ENCODE data around the gene ACSL1. TPM values are rescaled to one million over a fixed set of nuclear protein-coding genes. Genes with fewer than 3 reads are reported as not detected.

ACSL1 gene
- polyA plus RNA-seq, 4 donors: 9.9 to 85.0 (median 32.3) TPM

DNA sequence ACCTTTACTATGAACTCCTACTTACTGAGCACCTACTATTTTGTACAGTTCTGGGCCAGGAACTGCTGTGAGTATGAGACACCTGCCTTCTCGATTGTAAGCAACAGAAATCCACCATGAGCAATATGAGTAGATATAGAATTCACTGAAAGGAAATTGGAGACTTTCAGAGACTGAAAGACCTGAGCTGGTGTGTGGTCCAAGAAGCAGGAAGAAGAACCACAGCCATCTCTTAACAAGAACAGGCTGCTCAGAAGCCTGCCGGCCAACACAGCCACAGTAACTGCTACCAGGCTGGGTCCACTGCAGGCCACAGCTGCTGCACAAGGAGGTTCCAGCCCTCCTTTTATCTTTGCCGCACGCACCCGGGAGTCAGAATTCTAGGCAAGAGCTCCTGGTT is 10.8 kb upstream of the ACSL1 start:
- H3K27ac ChIP-seq (ENCODE audit: low read depth in 1 of 3, low read length in 2 of 3): no peak overlapping the region
- 87 to 89% (median 87%) methylated on average over 5 of the region's 5 CpGs for WGBS, 3 donors
- H3K27me3 ChIP-seq (ENCODE audit: control insufficient read depth in 3 of 3, insufficient read depth in 3 of 3, low read length in 3 of 3): peaks cover 0 to 12% (median 3%) of the 10 kb centered on the region in 3 donors
- no peak for FAIRE-seq
- H3K9me3 ChIP-seq (ENCODE audit: control insufficient read depth in 2 of 2, insufficient read depth in 1 of 2, low read depth in 1 of 2, low read length in 1 of 2): no peaks in the 10 kb centered on the region
- no peak overlapping the region for H3K4me3 ChIP-seq (ENCODE audit: low read depth in 1 of 3, low read length in 3 of 3)
- DNase-seq: no peak
- H3K4me1 ChIP-seq (ENCODE audit: control insufficient read depth in 3 of 3, insufficient read depth in 2 of 3, low read depth in 1 of 3, low read length in 2 of 3): no peaks in the 10 kb centered on the region
- H3K36me3 ChIP-seq (ENCODE audit: control insufficient read depth in 3 of 3, insufficient read depth in 2 of 3, low read depth in 1 of 3, low read length in 3 of 3): no peaks in the 10 kb centered on the region

DNA sequence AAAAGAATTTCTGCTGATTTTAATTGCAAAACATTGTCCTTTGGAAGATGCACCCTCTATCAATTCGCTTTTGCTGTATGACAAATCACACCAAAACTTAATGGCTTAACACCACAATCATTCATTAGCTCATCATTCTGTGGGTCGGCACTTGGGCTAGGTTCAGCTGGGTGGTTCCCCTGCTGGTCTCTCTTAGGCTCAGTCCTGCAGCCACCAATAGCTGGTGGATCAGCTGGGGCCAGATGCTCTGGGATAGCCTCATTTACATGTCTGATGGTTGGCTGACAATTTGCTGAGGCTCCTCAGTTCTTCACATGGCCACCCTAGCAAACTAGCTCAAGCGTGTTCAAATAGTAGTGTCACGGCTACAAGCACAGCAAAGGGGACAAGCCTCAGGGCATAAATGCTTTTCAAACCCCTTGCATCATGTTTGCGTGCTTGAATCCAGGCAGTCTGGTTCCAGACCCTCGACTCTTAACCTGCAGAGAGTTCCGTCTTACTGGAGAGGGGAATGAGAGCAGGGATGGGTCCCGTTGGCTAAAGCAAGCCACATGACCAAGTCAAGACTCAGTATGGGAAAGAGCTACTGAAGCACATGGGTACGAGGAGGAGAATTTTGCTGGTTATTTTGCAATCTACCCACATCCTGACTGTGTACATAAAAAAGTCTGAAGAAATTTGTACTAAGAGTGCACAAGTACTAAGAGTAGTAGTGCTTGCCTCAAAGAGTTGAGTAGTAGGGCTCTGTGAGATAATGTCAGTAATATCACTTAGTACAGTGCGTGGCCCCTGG is 7.5 kb upstream of the ACSL1 start:
- no peak overlapping the region for H3K4me3 ChIP-seq (ENCODE audit: low read depth in 1 of 3, low read length in 3 of 3)
- FAIRE-seq: no peak
- H3K27ac ChIP-seq (ENCODE audit: low read depth in 1 of 3, low read length in 2 of 3): no peak overlapping the region

GRCh38 chr4:184831153-184831552 is 5.4 kb upstream of the ACSL1 start:
- DNase-seq: no peak
- 83 to 90% (median 88%) methylated on average over 5 of the region's 5 CpGs for WGBS, 3 donors
- H3K27me3 ChIP-seq (ENCODE audit: control insufficient read depth in 3 of 3, insufficient read depth in 3 of 3, low read length in 3 of 3): peaks cover 0 to 23% (median 3%) of the 10 kb centered on the region in 3 donors
- H3K27ac ChIP-seq (ENCODE audit: low read depth in 1 of 3, low read length in 2 of 3): no peak overlapping the region
- no peaks in the 10 kb centered on the region for H3K36me3 ChIP-seq (ENCODE audit: control insufficient read depth in 3 of 3, insufficient read depth in 2 of 3, low read depth in 1 of 3, low read length in 3 of 3)
- no peaks in the 10 kb centered on the region for H3K9me3 ChIP-seq (ENCODE audit: control insufficient read depth in 2 of 2, insufficient read depth in 1 of 2, low read depth in 1 of 2, low read length in 1 of 2)
- no peak for FAIRE-seq
- H3K4me1 ChIP-seq (ENCODE audit: control insufficient read depth in 3 of 3, insufficient read depth in 2 of 3, low read depth in 1 of 3, low read length in 2 of 3): peaks cover 0 to 2% (median 0%) of the 10 kb centered on the region in 3 donors
- no peak overlapping the region for H3K4me3 ChIP-seq (ENCODE audit: low read depth in 1 of 3, low read length in 3 of 3)

More for the DNA sequence above, 7.5 kb upstream of the ACSL1 start:
- Histone ChIP-seq H3K4me1 (ENCODE audit: control insufficient read depth in 3 of 3, insufficient read depth in 2 of 3, low read depth in 1 of 3, low read length in 2 of 3) (no peaks in the 10 kb centered on the region), H3K27me3 (ENCODE audit: control insufficient read depth in 3 of 3, insufficient read depth in 3 of 3, low read length in 3 of 3) (peaks cover 0 to 3% (median 3%) of the 10 kb centered on the region in 3 donors), H3K9me3 (ENCODE audit: control insufficient read depth in 2 of 2, insufficient read depth in 1 of 2, low read depth in 1 of 2, low read length in 1 of 2) (no peaks in the 10 kb centered on the region), H3K36me3 (ENCODE audit: control insufficient read depth in 3 of 3, insufficient read depth in 2 of 3, low read depth in 1 of 3, low read length in 3 of 3) (no peaks in the 10 kb centered on the region)
- WGBS, 3 donors: 78 to 86% (median 83%) methylated on average over 10 of the region's 10 CpGs
- DNase-seq: no peak

- FAIRE-seq: no peak
- 28 to 43% (median 33%) methylated on average over 15 of the region's 15 CpGs for WGBS, 3 donors
- peak overlapping the region in 1 of 3 donors; percentile 27 for H3K27ac ChIP-seq (ENCODE audit: low read depth in 1 of 3, low read length in 2 of 3)
Measured at GRCh38 chr4:184826691-184827270, 1.0 kb upstream of the ACSL1 start.

GRCh38 chr4:184825141-184825895 is 450 bp downstream of the ACSL1 start:
- H3K27me3 ChIP-seq (ENCODE audit: control insufficient read depth in 3 of 3, insufficient read depth in 3 of 3, low read length in 3 of 3): peaks cover 0 to 47% (median 0%) of the 10 kb centered on the region in 3 donors
- 1 to 2% (median 1%) methylated on average over 41 to 92 of the region's 92 CpGs for WGBS, 3 donors

More at GRCh38 chr4:184826691-184827270, 1.0 kb upstream of the ACSL1 start:
- Histone ChIP-seq H3K36me3 (ENCODE audit: control insufficient read depth in 3 of 3, insufficient read depth in 2 of 3, low read depth in 1 of 3, low read length in 3 of 3) (peaks cover 0 to 3% (median 0%) of the 10 kb centered on the region in 3 donors), H3K9me3 (ENCODE audit: control insufficient read depth in 2 of 2, insufficient read depth in 1 of 2, low read depth in 1 of 2, low read length in 1 of 2) (no peaks in the 10 kb centered on the region), H3K4me3 (ENCODE audit: low read depth in 1 of 3, low read length in 3 of 3) (peak overlapping the region; percentile 26 to 83 (median 74)), H3K4me1 (ENCODE audit: control insufficient read depth in 3 of 3, insufficient read depth in 2 of 3, low read depth in 1 of 3, low read length in 2 of 3) (peaks cover 3 to 6% (median 3%) of the 10 kb centered on the region in 3 donors), H3K27me3 (ENCODE audit: control insufficient read depth in 3 of 3, insufficient read depth in 3 of 3, low read length in 3 of 3) (peaks cover 0 to 46% (median 0%) of the 10 kb centered on the region in 3 donors)
- no peak for DNase-seq

DNA sequence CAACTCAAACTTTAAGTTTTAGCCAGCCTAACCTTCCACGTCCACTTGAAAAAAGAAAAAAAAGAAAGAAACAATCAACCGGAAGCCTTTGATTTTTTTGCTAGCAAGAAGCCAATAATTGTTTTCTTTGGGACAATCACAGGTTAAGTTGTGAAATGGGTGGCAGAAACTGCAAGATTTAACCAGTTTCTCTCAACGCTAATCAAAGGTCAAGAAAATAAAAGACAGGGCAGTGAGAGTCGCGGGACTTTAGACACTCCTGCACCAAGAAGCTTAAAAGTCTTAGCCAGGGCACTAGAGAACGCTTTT is 1.0 kb downstream of the ACSL1 start:
- no peak for FAIRE-seq
- Histone ChIP-seq H3K4me3 (ENCODE audit: low read depth in 1 of 3, low read length in 3 of 3) (peak overlapping the region in 2 of 3 donors; percentile 39 to 74), H3K9me3 (ENCODE audit: control insufficient read depth in 2 of 2, insufficient read depth in 1 of 2, low read depth in 1 of 2, low read length in 1 of 2) (no peaks in the 10 kb centered on the region), H3K27ac (ENCODE audit: low read depth in 1 of 3, low read length in 2 of 3) (no peak overlapping the region), H3K4me1 (ENCODE audit: control insufficient read depth in 3 of 3, insufficient read depth in 2 of 3, low read depth in 1 of 3, low read length in 2 of 3) (peaks cover 3 to 6% (median 3%) of the 10 kb centered on the region in 3 donors), H3K36me3 (ENCODE audit: control insufficient read depth in 3 of 3, insufficient read depth in 2 of 3, low read depth in 1 of 3, low read length in 3 of 3) (peaks cover 0 to 3% (median 0%) of the 10 kb centered on the region in 3 donors), H3K27me3 (ENCODE audit: control insufficient read depth in 3 of 3, insufficient read depth in 3 of 3, low read length in 3 of 3) (peaks cover 0 to 47% (median 0%) of the 10 kb centered on the region in 3 donors)
- WGBS, 3 donors: 15 to 39% (median 18%) methylated on average over 6 of the region's 6 CpGs
- no peak for DNase-seq

More at GRCh38 chr4:184825141-184825895, 450 bp downstream of the ACSL1 start:
- Histone ChIP-seq H3K27ac (ENCODE audit: low read depth in 1 of 3, low read length in 2 of 3) (peak overlapping the region in 2 of 3 donors; percentile 47 to 85), H3K4me3 (ENCODE audit: low read depth in 1 of 3, low read length in 3 of 3) (peak overlapping the region; percentile 39 to 83 (median 74)), H3K9me3 (ENCODE audit: control insufficient read depth in 2 of 2, insufficient read depth in 1 of 2, low read depth in 1 of 2, low read length in 1 of 2) (no peaks in the 10 kb centered on the region), H3K36me3 (ENCODE audit: control insufficient read depth in 3 of 3, insufficient read depth in 2 of 3, low read depth in 1 of 3, low read length in 3 of 3) (peaks cover 0 to 3% (median 0%) of the 10 kb centered on the region in 3 donors), H3K4me1 (ENCODE audit: control insufficient read depth in 3 of 3, insufficient read depth in 2 of 3, low read depth in 1 of 3, low read length in 2 of 3) (peaks cover 3 to 6% (median 3%) of the 10 kb centered on the region in 3 donors)
- DNase-seq: peak in 1 of 2 donors; percentile 46
- FAIRE-seq: no peak

GRCh38 chr4:184824081-184824775 is 1.5 kb downstream of the ACSL1 start:
- FAIRE-seq (no peak), DNase-seq (no peak)
- peaks cover 0 to 47% (median 0%) of the 10 kb centered on the region in 3 donors for H3K27me3 ChIP-seq (ENCODE audit: control insufficient read depth in 3 of 3, insufficient read depth in 3 of 3, low read length in 3 of 3)
- no peak overlapping the region for H3K27ac ChIP-seq (ENCODE audit: low read depth in 1 of 3, low read length in 2 of 3)
- no peaks in the 10 kb centered on the region for H3K9me3 ChIP-seq (ENCODE audit: control insufficient read depth in 2 of 2, insufficient read depth in 1 of 2, low read depth in 1 of 2, low read length in 1 of 2)
- no peak overlapping the region for H3K4me3 ChIP-seq (ENCODE audit: low read depth in 1 of 3, low read length in 3 of 3)
- peaks cover 3 to 6% (median 3%) of the 10 kb centered on the region in 3 donors for H3K4me1 ChIP-seq (ENCODE audit: control insufficient read depth in 3 of 3, insufficient read depth in 2 of 3, low read depth in 1 of 3, low read length in 2 of 3)
- peaks cover 0 to 3% (median 0%) of the 10 kb centered on the region in 3 donors for H3K36me3 ChIP-seq (ENCODE audit: control insufficient read depth in 3 of 3, insufficient read depth in 2 of 3, low read depth in 1 of 3, low read length in 3 of 3)
- WGBS, 3 donors: 83 to 88% (median 85%) methylated on average over 13 of the region's 13 CpGs

All from small intestine (tissue), 7 donors.